H9 (cell line): ENCODE measurements around the gene RFNG. TPM values are rescaled to one million over a fixed set of nuclear protein-coding genes. Genes with fewer than 3 reads are reported as not detected.

Experiments
- DNase-seq: peaks from one replicate; pipeline ENCODE4 v3.0.0-alpha.2; 2017
- H2AFZ ChIP-seq: one replicate; pipeline ENCODE4 v1.6.1; 2013; ENCODE audit warnings: mild to moderate bottlenecking, low read length, control low read depth, moderate library complexity
- H2AK5ac ChIP-seq: 2 replicates; pipeline ENCODE4 v1.6.1; 2013; ENCODE audit warnings: low read length, control low read depth, mixed read lengths; ENCODE audit not compliant: insufficient read length
- H2BK120ac ChIP-seq: one replicate; pipeline ENCODE4 v1.6.1; 2013; ENCODE audit warnings: low read depth, mild to moderate bottlenecking, low read length, control low read depth, inconsistent platforms; ENCODE audit not compliant: poor library complexity, severe bottlenecking
- H2BK12ac ChIP-seq: 2 replicates; pipeline ENCODE4 v1.6.1; 2013; ENCODE audit warnings: low read length, control low read depth, mixed read lengths, low read depth; ENCODE audit not compliant: insufficient read length
- H2BK15ac ChIP-seq: 2 replicates; pipeline ENCODE4 v1.6.1; 2013; ENCODE audit warnings: low read depth, low read length, control low read depth
- H2BK20ac ChIP-seq: one replicate; pipeline ENCODE4 v1.6.1; 2013; ENCODE audit warnings: low read depth, mild to moderate bottlenecking, low read length, control low read depth, inconsistent platforms; ENCODE audit not compliant: poor library complexity, severe bottlenecking
- H2BK5ac ChIP-seq: 2 replicates; pipeline ENCODE4 v1.6.1; 2013; ENCODE audit warnings: low read length, control low read depth, mixed read lengths; ENCODE audit not compliant: insufficient read length
- H3K14ac ChIP-seq: 2 replicates; pipeline ENCODE4 v1.6.1; 2013; ENCODE audit warnings: low read length, control low read depth; ENCODE audit not compliant: insufficient read depth
- H3K18ac ChIP-seq: 2 replicates; pipeline ENCODE4 v1.6.1; 2013; ENCODE audit warnings: low read depth, mild to moderate bottlenecking, mixed read lengths, low read length, control low read depth; ENCODE audit not compliant: insufficient read length
- H3K23ac ChIP-seq: 2 replicates; pipeline ENCODE4 v1.6.1; 2013; ENCODE audit warnings: low read length, control low read depth, mixed read lengths, low read depth; ENCODE audit not compliant: insufficient read length
- H3K23me2 ChIP-seq: 2 replicates; pipeline ENCODE4 v1.6.1; 2013; ENCODE audit warnings: low read depth, mild to moderate bottlenecking, mixed read lengths, low read length, control low read depth; ENCODE audit not compliant: insufficient read length, poor library complexity, severe bottlenecking
- H3K27ac ChIP-seq: 2 replicates; pipeline ENCODE4 v1.5.1; 2013; ENCODE audit warnings: low read length, control low read depth, mixed read lengths, low read depth; ENCODE audit not compliant: insufficient read length
- H3K27me3 ChIP-seq: 2 replicates; pipeline ENCODE4 v1.6.1; 2013; ENCODE audit warnings: low read length, control low read depth, inconsistent platforms; ENCODE audit not compliant: insufficient read depth
- H3K4ac ChIP-seq: 2 replicates; pipeline ENCODE4 v1.6.1; 2013; ENCODE audit warnings: low read depth, mild to moderate bottlenecking, control low read depth, inconsistent platforms, low read length, moderate library complexity
- H3K4me1 ChIP-seq: 2 replicates; pipeline ENCODE4 v1.6.1; 2013; ENCODE audit warnings: low read length, control low read depth, inconsistent platforms; ENCODE audit not compliant: insufficient read depth
- H3K4me2 ChIP-seq: 2 replicates; pipeline ENCODE4 v1.6.1; 2013; ENCODE audit warnings: low read length, control low read depth, mixed read lengths; ENCODE audit not compliant: insufficient read length, insufficient read depth
- H3K56ac ChIP-seq: 2 replicates; pipeline ENCODE4 v1.6.1; 2013; ENCODE audit warnings: low read depth, mild to moderate bottlenecking, mixed read lengths, low read length, control low read depth; ENCODE audit not compliant: insufficient read length
- H3K79me1 ChIP-seq: 2 replicates; pipeline ENCODE4 v1.6.1; 2013; ENCODE audit warnings: low read depth, mild to moderate bottlenecking, moderate library complexity, low read length, control low read depth, inconsistent platforms; ENCODE audit not compliant: insufficient read depth, poor library complexity, severe bottlenecking
- H3K79me2 ChIP-seq: 2 replicates; pipeline ENCODE4 v1.6.1; 2013; ENCODE audit warnings: low read length, control low read depth, inconsistent platforms; ENCODE audit not compliant: insufficient read depth
- H3K9ac ChIP-seq: 2 replicates; pipeline ENCODE4 v1.6.1; 2013; ENCODE audit warnings: low read length, control low read depth, mixed read lengths; ENCODE audit not compliant: insufficient read length; ENCODE audit errors: extremely low read depth
- H3K9me3 ChIP-seq: one replicate; pipeline ENCODE4 v1.6.1; 2013; ENCODE audit warnings: low read depth, low read length, inconsistent platforms; ENCODE audit not compliant: control insufficient read depth
- H3T11ph ChIP-seq: one replicate; pipeline ENCODE4 v1.6.1; 2013; ENCODE audit warnings: mild to moderate bottlenecking, low read length, control low read depth, inconsistent platforms
- H4K20me1 ChIP-seq: one replicate; pipeline ENCODE4 v1.6.1; 2013; ENCODE audit not compliant: control insufficient read depth, insufficient read length, insufficient read depth
- H4K5ac ChIP-seq: 2 replicates; pipeline ENCODE4 v1.6.1; 2013; ENCODE audit warnings: low read depth, mild to moderate bottlenecking, mixed read lengths, low read length, control low read depth; ENCODE audit not compliant: insufficient read length
- H4K8ac ChIP-seq: replicated peaks from 2 replicates; pipeline ENCODE4 v1.6.1; 2013; ENCODE audit warnings: low read length, control low read depth, mixed read lengths, low read depth; ENCODE audit not compliant: insufficient read length
- H4K91ac ChIP-seq: 2 replicates; pipeline ENCODE4 v1.6.1; 2013; ENCODE audit warnings: low read depth, mild to moderate bottlenecking, moderate library complexity, mixed read lengths, low read length, control low read depth; ENCODE audit not compliant: insufficient read length
- H3K27ac Mint-ChIP-seq, 3 experiments: 2 replicates in 2 of 3; 3 replicates in 1 of 3; pipeline ENCODE4 v1.8.0; 2020 to 2021; ENCODE audit warnings: mixed read lengths in 3 of 3, mild to moderate bottlenecking in 1 of 3, moderate library complexity in 1 of 3
- H3K27me3 Mint-ChIP-seq: 2 replicates; pipeline ENCODE4 v1.8.0; 2021; ENCODE audit warnings: low read depth, mild to moderate bottlenecking, moderate library complexity, mixed read lengths
- H3K36me3 Mint-ChIP-seq, 3 experiments: 2 replicates in 2 of 3; 3 replicates in 1 of 3; pipeline ENCODE4 v1.8.0; 2020 to 2021; ENCODE audit warnings: low read depth in 3 of 3, mixed read lengths in 3 of 3; ENCODE audit not compliant: insufficient read depth in 1 of 3
- H3K4me1 Mint-ChIP-seq, 2 experiments: 2 replicates each; pipeline ENCODE4 v1.8.0; 2020; ENCODE audit warnings: mixed read lengths in 2 of 2
- H3K4me3 Mint-ChIP-seq, 2 experiments: 2 replicates in 1 of 2; 3 replicates in 1 of 2; pipeline ENCODE4 v1.8.0; 2020 to 2021; ENCODE audit warnings: mild to moderate bottlenecking in 2 of 2, mixed read lengths in 2 of 2, moderate library complexity in 1 of 2
- H3K9me3 Mint-ChIP-seq, 2 experiments: 2 replicates in 1 of 2; 3 replicates in 1 of 2; pipeline ENCODE4 v1.8.0; 2020; ENCODE audit warnings: mild to moderate bottlenecking in 2 of 2, mixed read lengths in 2 of 2, moderate library complexity in 1 of 2
- WGBS: extraction: QIAGEN DNeasy Blood & Tissue Kit; methylation state at CpG from one replicate; pipeline ENCODE4 v1.1.7; 2013; ENCODE audit warnings: missing lambda C conversion rate, low lambda C conversion rate, mixed read lengths; ENCODE audit not compliant: insufficient read length; ENCODE audit errors: extremely low coverage; 5-methylcytosine and 5-hydroxymethylcytosine counted together
- total RNA-seq: library from RNA; stranded (reverse); gene quantifications from 2 replicates; pipeline ENCODE4 v1.2.1, GENCODE V29; 2021
- TF ChIP-seq, protein P1 (sequence below): fragments of 200-600 bp; sonication (generic); conservative IDR thresholded peaks from 3 replicates; pipeline ENCODE4 v1.8.0; 2021; ENCODE audit warnings: antibody characterized with exemption, mild to moderate bottlenecking

The RFNG gene
- total RNA-seq, 1 experiment from 2014 or later, result 34.0 TPM

DNA sequence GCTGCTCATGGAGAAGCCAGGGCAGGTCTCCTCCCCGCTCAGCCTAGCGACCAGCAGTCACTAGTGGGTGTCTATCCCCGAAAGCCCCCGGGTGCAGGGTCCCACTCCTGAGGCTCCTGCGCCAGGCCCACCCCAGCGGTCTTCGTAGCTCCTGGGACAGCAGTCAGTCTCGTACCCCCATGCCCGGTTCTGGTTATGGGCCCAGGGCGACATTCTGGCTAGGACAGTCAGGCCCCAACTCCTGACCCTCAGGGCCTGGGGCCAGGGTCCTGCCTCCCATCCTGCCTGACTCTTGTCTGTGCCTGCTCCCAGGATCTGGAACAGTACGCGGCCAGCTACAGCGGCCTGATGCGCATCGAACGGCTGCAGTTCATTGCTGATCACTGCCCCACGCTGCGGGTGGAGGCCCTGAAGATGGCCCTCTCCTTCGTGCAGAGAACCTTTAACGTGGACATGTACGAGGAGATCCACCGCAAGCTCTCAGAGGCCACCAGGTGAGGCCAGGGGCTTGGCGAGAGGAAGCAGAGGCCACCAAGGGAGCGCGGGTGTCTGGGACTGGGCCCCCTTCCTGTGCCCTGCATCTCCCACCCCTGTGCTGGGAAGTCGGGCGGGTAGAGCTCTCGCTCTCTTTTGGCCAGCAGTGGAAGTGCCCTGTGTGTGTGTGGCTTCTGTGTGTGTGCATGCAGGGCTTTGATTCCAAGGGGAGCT, 2.1 kb upstream of the RFNG start:
- Mint-ChIP-seq H3K4me1 (peaks cover 0 to 13% of the 10 kb centered on the region in 2 experiments; a peak in 2 of 4 replicates), H3K27me3 (no peaks in the 10 kb centered on the region; the same call in 1 of the 2 replicates), H3K9me3 (no peaks in the 10 kb centered on the region), H3K36me3 (peaks cover 4 to 44% (median 37%) of the 10 kb centered on the region in 3 experiments; a peak in 5 of 7 replicates), H3K27ac (no peak overlapping the region), H3K4me3 (peak overlapping the region; percentile 83 to 89)
- no CpG with 5 or more reads among the region's 28 CpGs for WGBS
- H3K4ac ChIP-seq, result no peak overlapping the region
- no peak overlapping the region for H2BK120ac ChIP-seq
- H2AFZ ChIP-seq, result no peak overlapping the region
- TF ChIP-seq, protein P1, sequence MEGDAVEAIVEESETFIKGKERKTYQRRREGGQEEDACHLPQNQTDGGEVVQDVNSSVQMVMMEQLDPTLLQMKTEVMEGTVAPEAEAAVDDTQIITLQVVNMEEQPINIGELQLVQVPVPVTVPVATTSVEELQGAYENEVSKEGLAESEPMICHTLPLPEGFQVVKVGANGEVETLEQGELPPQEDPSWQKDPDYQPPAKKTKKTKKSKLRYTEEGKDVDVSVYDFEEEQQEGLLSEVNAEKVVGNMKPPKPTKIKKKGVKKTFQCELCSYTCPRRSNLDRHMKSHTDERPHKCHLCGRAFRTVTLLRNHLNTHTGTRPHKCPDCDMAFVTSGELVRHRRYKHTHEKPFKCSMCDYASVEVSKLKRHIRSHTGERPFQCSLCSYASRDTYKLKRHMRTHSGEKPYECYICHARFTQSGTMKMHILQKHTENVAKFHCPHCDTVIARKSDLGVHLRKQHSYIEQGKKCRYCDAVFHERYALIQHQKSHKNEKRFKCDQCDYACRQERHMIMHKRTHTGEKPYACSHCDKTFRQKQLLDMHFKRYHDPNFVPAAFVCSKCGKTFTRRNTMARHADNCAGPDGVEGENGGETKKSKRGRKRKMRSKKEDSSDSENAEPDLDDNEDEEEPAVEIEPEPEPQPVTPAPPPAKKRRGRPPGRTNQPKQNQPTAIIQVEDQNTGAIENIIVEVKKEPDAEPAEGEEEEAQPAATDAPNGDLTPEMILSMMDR, result no peak
- H3K27ac ChIP-seq, result no peak overlapping the region
- no peak overlapping the region for H3T11ph ChIP-seq
- peaks cover 3% of the 10 kb centered on the region for H4K20me1 ChIP-seq
- H4K5ac ChIP-seq, result no peak overlapping the region
- peaks cover 2% of the 10 kb centered on the region for H3K79me1 ChIP-seq
- no peak overlapping the region for H4K91ac ChIP-seq
- H3K14ac ChIP-seq, result no peak overlapping the region
- H2BK15ac ChIP-seq, result no peak overlapping the region
- no peak overlapping the region for H3K4me2 ChIP-seq
- H3K4me1 ChIP-seq, result no peaks in the 10 kb centered on the region
- H2BK5ac ChIP-seq, result no peak overlapping the region
- no peak overlapping the region for H3K23ac ChIP-seq
- no peak overlapping the region for H2BK20ac ChIP-seq
- no peaks in the 10 kb centered on the region for H3K23me2 ChIP-seq
- no peaks in the 10 kb centered on the region for H3K79me2 ChIP-seq
- DNase-seq, result no peak
- H3K9ac ChIP-seq, result no peak overlapping the region
- H4K8ac ChIP-seq, result no peak overlapping the region
- no peaks in the 10 kb centered on the region for H3K27me3 ChIP-seq
- H3K9me3 ChIP-seq, result no peaks in the 10 kb centered on the region
- H3K18ac ChIP-seq, result no peak overlapping the region
- H2BK12ac ChIP-seq, result no peak overlapping the region
- no peak overlapping the region for H2AK5ac ChIP-seq
- no peak overlapping the region for H3K56ac ChIP-seq
